Measurements from ENCODE around the gene ACBD4. TPM values are rescaled to one million over a fixed set of nuclear protein-coding genes. Genes with fewer than 3 reads are reported as not detected.

The ACBD4 gene
- total RNA-seq, 6 experiments from 2014 or later = 5.0 to 8.0 (median 6.5) TPM

- Mint-ChIP-seq H3K4me3 (no peak overlapping the region), H3K36me3 (ENCODE audit: low read depth) (peaks cover 14% of the 10 kb centered on the region; the same call in 1 of the 2 replicates), H3K27ac (no peak overlapping the region), H3K27me3 (ENCODE audit: insufficient read depth) (no peaks in the 10 kb centered on the region), H3K9me3 (no peaks in the 10 kb centered on the region), H3K4me1 (ENCODE audit: low read depth) (peaks cover 40% of the 10 kb centered on the region)
- no peak for TF ChIP-seq CTCF (IDR thresholded peaks at IDR 0.05)
- DNase-seq = no peak
Observed at GRCh38 chr17:45168991-45169752, 33.7 kb downstream of the ACBD4 start.

GRCh38 chr17:45170280-45170930 is 34.9 kb downstream of the ACBD4 start:
- H3K27ac Mint-ChIP-seq = peak overlapping the region; percentile 99
- H3K36me3 Mint-ChIP-seq (ENCODE audit: low read depth) = peaks cover 14% of the 10 kb centered on the region; the same call in 1 of the 2 replicates
- H3K9me3 Mint-ChIP-seq = no peaks in the 10 kb centered on the region
- no peak for DNase-seq
- no peak for TF ChIP-seq CTCF (IDR thresholded peaks at IDR 0.05)
- no peaks in the 10 kb centered on the region for H3K27me3 Mint-ChIP-seq (ENCODE audit: insufficient read depth)
- peak overlapping the region; percentile 76 for H3K4me3 Mint-ChIP-seq
- peaks cover 33% of the 10 kb centered on the region for H3K4me1 Mint-ChIP-seq (ENCODE audit: low read depth)

GRCh38 chr17:45170931-45171337 is 35.4 kb downstream of the ACBD4 start:
- no peak for TF ChIP-seq CTCF (IDR thresholded peaks at IDR 0.05)
- Mint-ChIP-seq H3K4me1 (ENCODE audit: low read depth) (peaks cover 36% of the 10 kb centered on the region), H3K36me3 (ENCODE audit: low read depth) (peaks cover 14% of the 10 kb centered on the region; the same call in 1 of the 2 replicates), H3K27ac (peak overlapping the region; percentile 99), H3K9me3 (no peaks in the 10 kb centered on the region), H3K4me3 (peak overlapping the region; percentile 76), H3K27me3 (ENCODE audit: insufficient read depth) (no peaks in the 10 kb centered on the region)
- DNase-seq = peak; percentile 82

GRCh38 chr17:45171338-45172231 is 36.1 kb downstream of the ACBD4 start:
- Mint-ChIP-seq H3K4me1 (ENCODE audit: low read depth) (peaks cover 42% of the 10 kb centered on the region), H3K27ac (peak overlapping the region; percentile 99), H3K9me3 (no peaks in the 10 kb centered on the region), H3K36me3 (ENCODE audit: low read depth) (peaks cover 14% of the 10 kb centered on the region; the same call in 1 of the 2 replicates), H3K4me3 (peak overlapping the region; percentile 76), H3K27me3 (ENCODE audit: insufficient read depth) (no peaks in the 10 kb centered on the region)
- TF ChIP-seq CTCF (IDR thresholded peaks at IDR 0.05) = no peak
- DNase-seq = no peak

GRCh38 chr17:45172232-45172540 is 36.7 kb downstream of the ACBD4 start:
- Mint-ChIP-seq H3K27ac (peak overlapping the region; percentile 99), H3K27me3 (ENCODE audit: insufficient read depth) (no peaks in the 10 kb centered on the region), H3K4me1 (ENCODE audit: low read depth) (peaks cover 42% of the 10 kb centered on the region), H3K9me3 (no peaks in the 10 kb centered on the region), H3K4me3 (peak overlapping the region; percentile 76), H3K36me3 (ENCODE audit: low read depth) (peaks cover 14% of the 10 kb centered on the region; the same call in 1 of the 2 replicates)
- TF ChIP-seq CTCF (IDR thresholded peaks at IDR 0.05) = no peak
- no peak for DNase-seq
